Prostate gland (tissue), 2 donors: ENCODE results near the gene HS6ST3.

Experiments
- POLR2A ChIP-seq: fragments of 450-650 bp; IDR thresholded peaks from one replicate; pipeline ENCODE4 v1.6.1; 2016; ENCODE audit warnings: antibody characterized with exemption, mild to moderate bottlenecking
- TF ChIP-seq, protein P1 (sequence below), 4 experiments: fragments of 200-600 bp in 2 of 4; fragments of 450-650 bp in 2 of 4; sonication (generic) in 2 of 4; IDR thresholded peaks; 1 replicate in 3 of 4; 2 replicates in 1 of 4; pipeline ENCODE4 v1.5.1; 2016 to 2019; ENCODE audit warnings: antibody characterized with exemption in 4 of 4, mild to moderate bottlenecking in 2 of 4, moderate library complexity in 2 of 4

- TF ChIP-seq, protein P1, sequence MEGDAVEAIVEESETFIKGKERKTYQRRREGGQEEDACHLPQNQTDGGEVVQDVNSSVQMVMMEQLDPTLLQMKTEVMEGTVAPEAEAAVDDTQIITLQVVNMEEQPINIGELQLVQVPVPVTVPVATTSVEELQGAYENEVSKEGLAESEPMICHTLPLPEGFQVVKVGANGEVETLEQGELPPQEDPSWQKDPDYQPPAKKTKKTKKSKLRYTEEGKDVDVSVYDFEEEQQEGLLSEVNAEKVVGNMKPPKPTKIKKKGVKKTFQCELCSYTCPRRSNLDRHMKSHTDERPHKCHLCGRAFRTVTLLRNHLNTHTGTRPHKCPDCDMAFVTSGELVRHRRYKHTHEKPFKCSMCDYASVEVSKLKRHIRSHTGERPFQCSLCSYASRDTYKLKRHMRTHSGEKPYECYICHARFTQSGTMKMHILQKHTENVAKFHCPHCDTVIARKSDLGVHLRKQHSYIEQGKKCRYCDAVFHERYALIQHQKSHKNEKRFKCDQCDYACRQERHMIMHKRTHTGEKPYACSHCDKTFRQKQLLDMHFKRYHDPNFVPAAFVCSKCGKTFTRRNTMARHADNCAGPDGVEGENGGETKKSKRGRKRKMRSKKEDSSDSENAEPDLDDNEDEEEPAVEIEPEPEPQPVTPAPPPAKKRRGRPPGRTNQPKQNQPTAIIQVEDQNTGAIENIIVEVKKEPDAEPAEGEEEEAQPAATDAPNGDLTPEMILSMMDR (IDR thresholded peaks at IDR 0.05) = no peak
- TF ChIP-seq POLR2A = no peak
Observed at GRCh38 chr13:96686286-96686685, 596.4 kb downstream of the HS6ST3 start.
